ENCODE results near the gene DIP2C.

DNA sequence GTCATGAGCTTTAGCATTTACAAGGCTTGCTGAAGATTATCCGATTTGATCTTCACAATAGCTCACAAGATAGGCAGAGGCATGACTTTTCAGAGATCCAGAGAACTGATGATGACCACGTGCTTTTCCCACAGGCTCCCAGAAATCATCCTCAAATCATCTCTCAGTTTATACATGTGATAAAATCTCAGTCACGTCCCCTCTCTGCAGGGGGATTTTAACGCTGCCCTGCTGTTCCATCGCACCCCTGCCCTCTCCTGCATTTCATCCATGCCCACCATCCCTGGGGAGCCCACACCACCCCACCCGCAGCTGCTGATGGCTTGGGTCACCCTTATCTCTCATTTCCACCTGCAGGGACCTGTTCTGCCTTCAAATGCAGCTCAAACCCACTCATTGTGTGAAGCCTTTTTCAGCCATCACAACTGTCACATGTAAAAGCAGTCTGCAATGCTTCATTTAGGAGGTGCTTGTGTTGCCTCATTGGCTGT lies 141.8 kb downstream of the DIP2C start:
- TF ChIP-seq POLR2AphosphoS5 (IDR thresholded peaks at IDR 0.05; ENCODE audit: low read depth, low read length) (no peak), POLR2A (IDR thresholded peaks at IDR 0.05; ENCODE audit: low read depth, low read length) (no peak), TAF1 (IDR thresholded peaks at IDR 0.05; ENCODE audit: borderline replicate concordance, low read depth, low read length) (no peak)

All from GM12892 (cell line).